Body of pancreas (tissue), 4 donors: Measurements from ENCODE around the gene ZBP1.

ENCODE experiments used
- POLR2A ChIP-seq, 3 donors: fragments of 450-650 bp; IDR thresholded peaks; one replicate each; pipeline ENCODE4 v1.6.1; 2016; ENCODE audit warnings: antibody characterized with exemption in 3 of 3, mild to moderate bottlenecking in 2 of 3
- TF ChIP-seq, protein P1 (sequence below), 7 experiments: fragments of 450-650 bp in 4 of 7; fragments of 200-600 bp in 3 of 7; sonication (generic) in 3 of 7; IDR thresholded peaks; one replicate each; pipeline ENCODE4 v1.5.1; 2016 to 2019; ENCODE audit warnings: antibody characterized with exemption in 7 of 7

- TF ChIP-seq, protein P1, sequence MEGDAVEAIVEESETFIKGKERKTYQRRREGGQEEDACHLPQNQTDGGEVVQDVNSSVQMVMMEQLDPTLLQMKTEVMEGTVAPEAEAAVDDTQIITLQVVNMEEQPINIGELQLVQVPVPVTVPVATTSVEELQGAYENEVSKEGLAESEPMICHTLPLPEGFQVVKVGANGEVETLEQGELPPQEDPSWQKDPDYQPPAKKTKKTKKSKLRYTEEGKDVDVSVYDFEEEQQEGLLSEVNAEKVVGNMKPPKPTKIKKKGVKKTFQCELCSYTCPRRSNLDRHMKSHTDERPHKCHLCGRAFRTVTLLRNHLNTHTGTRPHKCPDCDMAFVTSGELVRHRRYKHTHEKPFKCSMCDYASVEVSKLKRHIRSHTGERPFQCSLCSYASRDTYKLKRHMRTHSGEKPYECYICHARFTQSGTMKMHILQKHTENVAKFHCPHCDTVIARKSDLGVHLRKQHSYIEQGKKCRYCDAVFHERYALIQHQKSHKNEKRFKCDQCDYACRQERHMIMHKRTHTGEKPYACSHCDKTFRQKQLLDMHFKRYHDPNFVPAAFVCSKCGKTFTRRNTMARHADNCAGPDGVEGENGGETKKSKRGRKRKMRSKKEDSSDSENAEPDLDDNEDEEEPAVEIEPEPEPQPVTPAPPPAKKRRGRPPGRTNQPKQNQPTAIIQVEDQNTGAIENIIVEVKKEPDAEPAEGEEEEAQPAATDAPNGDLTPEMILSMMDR (IDR thresholded peaks at IDR 0.05): no peak
- no peak for TF ChIP-seq POLR2A (IDR thresholded peaks at IDR 0.05)
Observed at GRCh38 chr20:57555457-57556184, 64.6 kb downstream of the ZBP1 start.
